Measurements from ENCODE around the gene TXNDC12.
"Not testable (repeated sequence)": the region's sequence is repeated elsewhere in the genome, so short reads cannot be mapped to it uniquely, and the experiment has no call there.

TXNDC12 gene

DNA sequence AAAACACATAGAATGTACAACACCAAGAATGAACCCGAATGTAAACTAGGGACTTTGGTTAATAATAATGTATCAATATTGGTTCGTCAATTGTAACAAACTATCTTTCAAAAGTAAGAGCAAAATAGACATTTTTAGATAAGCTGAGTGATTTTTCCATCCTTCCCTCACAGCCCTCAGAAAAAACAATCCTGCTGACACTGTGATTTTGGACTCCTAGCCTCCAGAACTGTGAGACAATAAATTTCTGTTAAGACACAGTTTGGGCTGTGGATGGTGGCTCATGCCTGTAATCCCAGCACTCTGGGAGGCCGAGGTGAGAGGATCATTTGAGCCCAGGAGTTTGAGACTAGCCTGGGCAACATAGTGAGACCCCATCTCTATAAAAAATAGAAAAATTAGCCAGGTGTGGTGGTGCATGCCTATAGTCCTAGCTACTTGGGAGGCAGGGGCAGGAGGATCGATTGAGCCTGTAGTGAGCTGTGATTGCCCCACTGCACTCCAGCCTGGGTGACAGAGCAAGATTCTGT lies 9.3 kb downstream of the TXNDC12 start:
- DNase-seq: not testable (repeated sequence)

- DNase-seq: peak; percentile 13
Observed at GRCh38 chr1:52045236-52045635, 9.8 kb downstream of the TXNDC12 start.

GRCh38 chr1:52041551-52042185 lies 13.3 kb downstream of the TXNDC12 start:
- no peak for DNase-seq

DNA sequence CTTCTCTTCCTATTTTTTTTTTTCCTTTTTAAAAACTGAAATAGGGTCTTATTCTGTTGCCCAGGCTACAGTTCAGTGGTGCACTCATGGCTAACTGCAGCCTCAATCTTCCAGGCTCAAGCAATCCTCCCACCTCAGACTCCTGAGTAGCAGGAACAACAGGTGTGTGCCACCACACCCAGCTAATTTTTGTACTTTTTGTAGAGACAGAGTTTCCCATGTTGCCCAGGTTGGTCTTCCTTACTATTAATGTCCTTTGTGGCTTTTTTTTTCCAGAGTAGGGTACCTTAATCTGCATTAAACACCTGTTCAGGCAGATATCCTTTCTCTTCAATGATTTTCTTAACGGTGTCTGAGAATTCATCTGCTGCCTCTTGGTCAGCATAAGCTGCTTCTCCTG lies 17.1 kb downstream of the TXNDC12 start:
- DNase-seq: peak; percentile 64

DNA sequence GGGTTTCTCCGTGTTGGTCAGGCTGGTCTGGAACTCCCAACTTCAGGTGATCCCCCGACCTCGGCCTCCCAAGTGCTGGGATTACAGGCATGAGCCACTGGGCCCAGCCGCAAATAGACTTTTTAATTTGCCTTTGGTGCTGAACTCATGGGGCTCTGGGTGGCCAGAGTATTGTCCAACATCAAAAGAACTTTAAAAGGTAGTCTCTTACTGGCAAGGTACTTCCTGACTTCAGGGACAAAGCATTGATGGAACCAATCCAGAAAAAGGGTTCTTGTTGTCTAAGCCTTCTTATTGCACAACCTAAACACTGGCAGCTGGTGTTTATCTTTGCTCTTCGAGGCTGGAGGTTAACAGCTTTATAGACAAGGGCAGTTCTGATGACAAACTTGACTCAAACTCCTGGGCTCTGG lies 17.6 kb downstream of the TXNDC12 start:
- peak; percentile 89 for DNase-seq

GRCh38 chr1:52034050-52034384 lies 21.0 kb downstream of the TXNDC12 start:
- DNase-seq: no peak

DNA sequence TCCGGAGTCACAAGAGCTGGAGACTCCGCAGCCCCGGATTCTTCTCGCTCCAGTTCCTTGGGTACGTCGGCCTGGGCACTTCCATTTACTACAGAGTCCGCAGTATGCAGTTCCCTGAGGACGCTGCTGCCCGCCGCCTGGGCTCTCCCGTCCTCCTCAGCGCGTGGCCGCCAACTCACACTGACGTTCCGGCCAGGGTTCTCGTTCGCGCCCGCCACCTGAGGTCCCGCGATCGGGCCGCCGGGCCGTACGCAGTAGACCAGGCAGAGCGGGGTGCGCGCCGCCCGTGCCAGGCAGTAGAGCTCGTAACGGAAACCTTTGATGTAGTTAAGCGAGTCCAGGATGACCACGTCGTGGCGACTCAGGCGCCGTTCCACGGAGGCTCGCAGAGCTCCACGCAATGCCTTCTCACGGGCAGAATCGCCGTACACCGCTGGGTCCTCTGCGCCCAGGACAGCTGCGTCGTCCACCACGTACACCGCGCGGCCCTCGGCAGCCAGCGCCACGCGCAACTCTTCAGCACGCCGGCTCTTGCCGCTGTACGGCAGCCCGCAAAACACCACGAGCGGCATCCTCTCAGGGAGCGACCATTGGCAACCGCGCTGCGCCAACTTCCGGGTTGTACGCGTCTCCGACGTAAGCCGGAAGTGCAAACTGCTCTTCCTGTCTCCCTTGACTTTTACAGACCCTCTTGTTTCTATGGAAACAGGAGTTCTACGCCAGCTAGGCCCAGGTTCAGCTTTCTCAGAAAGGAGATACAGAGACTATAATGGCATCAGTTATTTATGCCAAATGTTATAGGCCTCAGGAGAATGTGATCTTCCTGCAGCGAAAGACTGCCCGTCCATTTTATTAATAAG lies 21.6 kb downstream of the TXNDC12 start, which contains the start of gene KTI12:
Gene KTI12, minus strand, starts transcription at position 621 of the 860 bp plus-strand sequence. Its CDS starts 49 bp downstream, at position 572.
- peak; percentile 91 for DNase-seq

DNA sequence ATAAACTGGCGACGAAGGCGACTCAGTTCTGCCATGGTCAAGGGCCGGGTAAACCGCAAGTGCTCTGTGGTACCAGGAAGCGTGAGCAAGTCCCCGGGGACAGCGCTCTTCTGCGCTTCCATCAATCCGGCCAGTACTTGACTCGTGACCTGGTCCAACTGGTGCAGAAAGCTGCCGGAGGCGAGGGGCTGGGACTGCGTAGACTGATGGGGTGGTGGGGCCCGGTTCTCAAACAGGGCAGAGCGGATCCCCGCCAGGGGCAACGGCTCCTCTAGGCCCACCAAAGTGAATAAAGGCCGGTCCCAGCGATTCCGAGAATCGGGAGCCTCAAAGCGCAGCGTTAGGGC lies 22.2 kb downstream of the TXNDC12 start:
- peak; percentile 54 for DNase-seq

- DNase-seq: no peak
Observed at GRCh38 chr1:52032124-52032784, 22.7 kb downstream of the TXNDC12 start.

DNA sequence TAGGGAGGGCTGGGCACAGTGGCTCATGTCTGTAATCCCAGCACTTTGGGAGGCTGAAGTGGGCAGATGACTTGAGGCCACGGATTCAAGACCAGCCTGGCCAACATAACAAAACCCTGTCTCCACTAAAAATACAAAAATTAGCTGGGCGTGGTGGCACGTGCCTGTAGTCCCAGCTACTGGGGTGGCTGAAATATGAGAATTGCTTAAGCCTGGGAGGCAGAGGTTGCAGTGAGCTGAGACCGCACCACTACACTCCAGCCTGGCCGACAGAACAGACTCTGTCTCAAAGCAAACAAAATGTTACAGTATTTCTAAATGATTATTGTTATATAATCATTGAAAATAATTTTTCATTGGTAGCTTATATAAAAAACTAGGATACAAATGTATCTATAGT lies 26.2 kb downstream of the TXNDC12 start:
- not testable (repeated sequence) for DNase-seq

DNA sequence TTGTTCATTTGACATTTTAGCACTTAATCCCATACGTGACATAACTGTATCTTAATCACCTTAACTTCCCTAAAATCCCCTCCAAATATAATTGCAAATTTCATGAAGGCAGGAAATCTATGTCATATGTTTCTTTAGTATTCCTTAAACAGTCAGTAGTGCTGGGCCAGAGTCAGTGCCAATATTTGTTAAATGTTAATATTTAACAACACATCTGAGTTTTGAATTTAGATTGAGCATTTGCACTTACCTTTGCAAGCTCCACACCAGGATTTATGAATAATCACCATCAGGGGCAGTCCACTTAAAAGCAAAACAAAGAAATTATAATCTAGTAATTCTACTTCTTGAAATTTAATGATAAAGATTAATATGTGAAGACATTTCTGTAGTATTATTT lies 26.7 kb downstream of the TXNDC12 start:
- no peak for DNase-seq

DNA sequence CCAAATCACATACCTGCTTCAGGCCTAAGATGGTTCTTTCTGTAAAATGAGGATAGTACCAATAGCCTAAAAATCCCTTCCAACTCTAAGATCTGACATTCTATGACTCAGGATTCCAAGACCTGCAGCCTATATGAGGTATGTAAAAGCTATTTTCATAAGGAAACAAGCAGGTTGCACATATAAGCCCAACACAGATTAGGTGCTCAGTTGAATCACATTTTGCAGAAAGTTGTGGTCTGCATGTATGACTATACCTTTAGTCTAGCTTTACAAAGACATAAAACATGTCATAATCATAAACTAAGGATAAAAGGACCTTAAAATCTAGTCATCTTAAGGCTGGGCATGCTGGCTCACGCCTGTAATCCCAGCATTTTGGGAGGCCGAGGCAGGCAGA lies 28.7 kb downstream of the TXNDC12 start:
- no peak for DNase-seq

DNA sequence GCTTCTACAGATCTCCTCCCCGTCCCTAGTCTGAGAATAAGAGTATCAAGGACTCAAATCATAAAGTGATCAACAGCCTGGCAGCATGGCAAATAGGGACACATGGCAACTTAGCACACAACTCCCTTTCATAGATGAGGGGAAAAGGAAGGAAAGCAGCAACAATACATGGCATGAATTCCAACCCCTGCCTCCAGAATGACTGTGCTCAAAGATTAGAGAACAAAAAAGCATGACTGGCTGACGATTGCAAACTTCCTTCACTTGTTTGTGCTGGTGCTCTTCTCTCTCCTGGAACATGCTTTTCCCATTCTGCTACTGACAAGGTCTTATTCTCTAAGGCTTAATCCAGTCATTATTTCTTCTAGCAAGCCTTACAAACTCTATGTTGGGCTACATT lies 32.9 kb downstream of the TXNDC12 start:
- DNase-seq: no peak

DNA sequence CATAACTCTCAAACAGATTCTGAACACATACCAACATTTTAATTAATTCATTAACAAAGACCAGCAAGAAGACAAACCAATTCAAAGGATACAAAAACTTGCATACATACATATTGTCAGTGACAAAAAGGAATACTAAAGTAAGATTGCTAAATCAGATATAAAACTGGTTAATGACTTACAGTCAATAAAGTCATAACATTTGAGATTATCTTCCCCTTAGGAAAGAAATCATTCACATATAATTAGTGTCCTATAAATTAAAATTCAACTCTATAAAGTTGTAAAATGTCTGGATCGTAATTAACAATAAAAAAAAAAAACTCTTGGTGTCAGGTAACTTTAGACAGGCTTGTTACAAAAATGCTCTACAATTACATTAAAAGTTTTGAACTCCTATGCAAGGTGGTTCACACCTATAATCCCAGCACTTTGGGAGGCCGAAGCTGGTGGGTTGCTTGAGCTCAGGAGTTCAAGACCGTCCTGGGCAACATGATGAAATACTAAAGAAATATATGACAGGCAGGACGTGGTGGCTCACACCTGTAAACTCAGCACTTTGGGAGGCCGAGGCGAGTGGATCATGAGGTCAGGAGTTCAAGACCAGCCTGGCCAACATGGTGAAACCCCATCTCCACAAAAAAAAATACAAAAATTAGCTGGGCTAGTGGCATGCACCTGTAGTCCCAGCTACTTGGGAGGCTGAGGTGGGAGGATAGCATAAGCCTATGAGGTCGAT lies 46.8 kb downstream of the TXNDC12 start:
- DNase-seq: no peak

DNA sequence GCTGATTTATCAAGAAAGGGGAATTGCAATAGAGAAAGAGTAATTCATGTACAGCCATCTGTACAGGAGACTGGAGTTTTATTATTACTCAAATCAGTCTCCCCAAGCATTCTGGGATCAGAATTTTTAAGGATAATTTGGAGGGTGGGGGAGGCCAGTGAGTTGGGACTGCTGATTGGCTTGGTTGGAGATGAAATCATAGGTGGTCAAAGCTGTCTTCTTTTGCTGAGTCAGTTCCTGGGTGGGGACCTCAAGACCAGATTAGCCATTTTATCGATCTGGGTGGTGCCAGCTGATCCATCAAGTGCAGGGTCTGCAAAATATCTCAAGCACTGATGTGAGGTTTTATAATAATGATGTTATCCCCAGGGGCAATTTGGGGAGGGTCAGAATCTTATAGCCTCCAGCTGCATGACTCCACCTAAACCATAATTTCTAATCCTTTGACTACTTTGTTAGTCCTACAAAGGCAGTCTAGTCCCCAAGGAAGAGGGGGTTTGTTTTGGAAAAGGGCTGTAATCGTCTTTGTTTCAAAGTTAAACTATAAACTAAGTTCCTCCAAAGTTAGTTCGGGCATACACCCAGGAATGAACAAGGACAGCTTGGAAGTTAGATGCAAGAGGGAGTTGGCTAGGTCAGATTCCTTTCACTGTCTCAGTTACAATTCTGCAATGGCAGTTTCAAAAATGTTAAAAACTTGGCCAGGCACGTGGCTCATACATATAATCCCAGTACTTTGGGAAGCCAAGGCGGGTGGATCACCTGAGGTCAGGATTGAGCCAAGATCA lies 47.6 kb downstream of the TXNDC12 start:
- DNase-seq: peak; percentile 71

DNA sequence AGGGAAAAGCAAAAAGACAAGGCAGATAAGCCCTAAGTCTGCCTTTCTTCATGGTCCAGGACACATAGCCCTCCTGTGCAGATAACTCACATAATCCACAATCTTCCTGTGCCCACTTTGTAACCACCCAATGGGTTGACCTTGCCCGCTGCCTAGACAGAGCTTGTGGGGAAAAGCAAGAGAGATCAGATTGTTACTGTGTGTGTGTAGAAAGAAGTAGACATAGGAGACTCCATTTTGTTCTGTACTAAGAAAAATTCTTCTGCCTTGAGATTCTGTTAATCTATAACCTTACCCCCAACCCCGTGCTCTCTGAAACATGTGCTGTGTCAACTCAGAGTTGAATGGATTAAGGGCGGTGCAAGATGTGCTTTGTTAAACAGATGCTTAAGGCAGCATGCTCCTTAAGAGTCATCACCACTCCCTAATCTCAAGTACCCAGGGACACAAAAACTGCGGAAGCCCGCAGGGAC lies 48.9 kb downstream of the TXNDC12 start:
- peak; percentile 82 for DNase-seq

- peak; percentile 48 for DNase-seq
Observed at GRCh38 chr1:52005548-52005947, 49.4 kb downstream of the TXNDC12 start.

DNA sequence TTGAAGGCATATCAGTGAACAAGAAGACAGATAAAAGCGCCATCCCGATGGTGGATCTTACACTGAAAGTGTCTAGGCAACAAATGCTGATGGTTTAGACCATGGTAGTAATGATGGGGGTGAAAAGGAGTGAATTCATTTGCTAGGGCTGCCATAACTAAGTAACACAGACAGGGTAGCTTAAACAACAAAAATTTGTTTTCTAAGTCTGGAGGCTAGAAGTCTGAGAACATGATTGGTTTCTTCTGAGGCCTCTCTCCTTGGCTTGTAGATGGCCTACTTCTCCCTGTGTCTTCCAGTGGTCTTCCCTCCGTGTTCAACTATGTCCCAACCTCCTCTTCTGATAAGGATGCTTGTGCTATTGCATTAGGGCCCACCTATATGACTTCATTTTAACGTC lies 51.1 kb downstream of the TXNDC12 start:
- no peak for DNase-seq

GRCh38 chr1:52002038-52002917 lies 52.7 kb downstream of the TXNDC12 start:
- peak; percentile 97 for DNase-seq

- no peak for DNase-seq
Observed at GRCh38 chr1:51998701-51999100, 56.3 kb downstream of the TXNDC12 start.

- peak; percentile 96 for DNase-seq
Observed at GRCh38 chr1:51997974-51998382, 57.0 kb downstream of the TXNDC12 start.

All from NCI-H82 (cell line).